NCI-H526 treated with DMSO at 0.1 percent for 48 hours (cell line): ENCODE results near the gene MYO5C.
A peak's percentile ranks its signal among the peaks of the same experiment; 100 is the strongest.

Experiments
- DNase-seq: peaks from one replicate; lab custom pipeline; 2025; lab: John Stamatoyannopoulos, UW

MYO5C gene

DNA sequence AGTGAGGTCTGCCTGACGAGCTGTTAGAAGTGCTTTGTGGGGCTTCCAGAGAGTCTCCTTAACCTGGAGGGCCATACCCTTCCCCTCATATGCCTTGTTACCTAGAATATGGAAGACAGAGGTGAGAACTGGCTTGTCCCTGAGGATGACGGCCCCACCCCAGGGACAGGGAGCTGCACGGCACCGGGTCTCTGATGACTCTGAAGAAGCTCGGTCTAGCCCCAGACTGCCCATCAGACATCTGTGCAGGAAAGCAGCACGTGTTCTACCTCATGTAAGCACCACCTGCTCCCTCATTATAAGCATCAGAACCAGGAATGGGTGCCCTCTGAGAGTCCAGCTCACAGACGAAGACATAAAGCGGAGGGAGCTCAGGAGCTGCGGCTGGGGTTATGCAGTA, 18.0 kb downstream of the MYO5C start:
- DNase-seq: no peak

DNA sequence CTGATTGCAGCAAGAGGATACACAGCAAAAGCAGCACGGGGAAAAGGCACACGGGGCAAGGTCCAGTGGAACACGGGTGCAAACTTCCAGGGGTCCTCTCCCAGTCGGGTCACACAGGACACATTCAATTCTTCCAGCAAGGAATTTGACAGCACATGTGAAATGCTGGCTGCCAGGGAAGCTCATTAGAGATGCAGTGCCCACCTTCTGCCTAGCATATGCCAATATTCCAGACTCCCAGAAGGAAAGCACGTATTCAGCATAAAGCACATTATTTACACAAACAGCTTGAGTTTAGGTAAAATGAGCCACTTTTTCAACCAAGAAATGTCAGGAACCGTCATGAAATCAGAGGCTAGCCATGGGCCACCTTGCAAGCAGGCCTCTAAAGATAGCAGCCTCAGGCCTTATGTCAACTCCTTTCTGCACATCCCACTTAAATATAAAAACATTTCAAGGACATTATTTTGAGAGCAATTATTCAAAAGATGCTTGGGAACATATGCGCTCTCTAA, 19.3 kb downstream of the MYO5C start:
- DNase-seq: no peak

DNA sequence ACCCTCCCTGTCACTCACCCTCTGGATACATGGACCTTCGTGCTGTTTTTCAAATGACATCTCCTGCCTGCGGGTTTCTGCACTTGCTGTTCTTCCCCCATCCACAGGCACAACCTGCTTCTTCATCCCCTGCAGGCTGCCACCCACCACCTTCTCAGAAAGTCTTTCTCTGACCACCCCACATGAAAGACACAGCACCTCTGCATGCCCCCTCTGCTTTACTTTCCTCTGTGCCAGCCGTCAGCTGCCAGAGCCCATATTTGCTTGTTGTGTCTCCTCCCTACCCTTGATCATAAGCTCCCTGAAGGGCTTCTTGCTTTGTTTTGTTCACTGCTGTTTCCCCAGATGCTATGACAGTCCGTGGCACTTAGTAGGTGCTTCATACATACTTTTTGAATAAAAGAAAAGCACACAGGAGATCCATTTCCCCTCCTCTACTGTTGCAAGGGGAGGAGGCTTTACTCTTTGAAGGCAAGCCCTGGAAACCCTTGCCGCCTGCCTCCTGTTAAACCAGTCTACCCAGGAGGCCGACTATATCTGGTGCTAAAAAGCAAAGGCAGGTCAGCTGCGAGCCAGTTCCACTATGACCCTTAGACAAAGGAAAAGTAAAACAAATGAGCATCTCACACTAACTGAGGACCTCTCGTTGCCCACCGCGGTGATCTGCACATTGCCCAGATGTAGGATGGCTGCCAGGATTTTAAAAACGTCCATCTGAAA, 31.9 kb downstream of the MYO5C start:
- no peak for DNase-seq

DNA sequence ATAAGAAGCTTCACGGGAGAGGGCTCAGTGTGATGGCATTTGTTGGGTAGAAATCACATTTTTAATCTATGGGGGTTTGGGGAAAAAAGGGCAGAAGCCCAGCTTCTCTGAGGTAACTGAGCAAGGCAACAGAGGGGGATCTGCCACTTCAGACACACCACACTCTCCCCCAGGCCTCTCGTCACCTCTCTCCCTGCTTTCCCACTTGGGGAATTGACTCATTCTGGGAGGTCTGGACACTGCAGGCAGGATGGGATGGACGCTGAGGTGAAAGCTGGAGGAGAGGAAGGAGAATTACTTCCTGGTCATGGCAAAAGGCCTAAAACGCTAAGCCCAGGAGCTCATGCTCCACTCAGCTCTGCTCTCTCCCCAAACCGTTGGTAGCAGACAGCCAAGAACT, 33.2 kb downstream of the MYO5C start:
- no peak for DNase-seq

DNA sequence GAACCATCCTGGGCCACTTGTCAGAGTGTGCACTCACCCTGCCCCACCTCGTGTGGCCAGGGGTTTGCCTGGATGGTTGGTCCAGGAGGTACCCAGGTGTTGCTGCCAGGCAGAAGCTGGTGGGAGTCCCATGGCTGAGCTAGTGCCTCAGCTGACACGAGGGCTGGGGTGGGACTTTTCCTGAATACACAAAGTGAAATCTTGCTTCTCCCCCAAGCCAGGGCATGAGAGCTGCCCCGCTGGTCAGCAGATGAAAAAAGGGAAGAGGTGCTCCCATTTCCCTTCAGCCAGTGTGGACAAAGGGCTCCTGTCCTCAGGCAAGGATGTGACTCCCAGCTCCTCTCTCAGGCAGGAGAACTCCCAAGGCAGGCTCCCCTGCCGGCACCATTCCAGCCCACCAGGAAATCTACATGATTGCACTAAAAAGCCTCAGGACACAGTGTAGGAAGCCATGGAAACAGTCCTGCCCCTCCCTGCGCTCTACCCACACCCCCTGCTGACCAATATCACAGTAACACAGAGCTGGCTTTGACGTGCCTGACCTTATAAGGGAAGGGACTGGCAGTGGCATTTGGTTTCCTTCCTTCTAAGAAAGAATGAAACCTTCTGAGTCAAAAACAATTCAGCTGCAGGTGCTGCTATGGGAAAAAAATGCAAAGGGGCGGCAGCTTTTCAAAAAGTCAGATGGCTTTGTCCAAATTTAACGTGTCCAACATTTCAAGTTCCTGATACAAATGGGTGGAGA, 33.9 kb downstream of the MYO5C start:
- no peak for DNase-seq

DNA sequence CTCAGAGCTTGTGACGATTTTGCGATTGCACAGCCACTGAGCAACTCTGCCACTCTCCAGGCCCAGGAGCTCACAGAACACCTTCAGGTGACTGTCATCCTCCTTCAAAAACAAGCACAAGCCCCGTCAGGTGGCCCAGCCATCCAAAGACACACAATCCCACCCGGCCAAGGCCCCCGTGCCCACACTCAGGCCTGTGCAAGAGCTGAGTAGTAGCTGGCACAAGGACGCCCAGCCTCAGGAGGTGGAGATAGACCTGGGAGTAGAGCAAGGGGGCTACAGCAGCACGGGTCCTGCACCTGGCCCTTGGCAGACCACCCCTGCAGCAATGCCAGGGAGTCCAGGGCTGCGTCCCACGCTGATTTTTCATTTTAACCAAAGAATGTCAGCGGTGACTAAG, 34.6 kb downstream of the MYO5C start:
- DNase-seq: no peak

DNA sequence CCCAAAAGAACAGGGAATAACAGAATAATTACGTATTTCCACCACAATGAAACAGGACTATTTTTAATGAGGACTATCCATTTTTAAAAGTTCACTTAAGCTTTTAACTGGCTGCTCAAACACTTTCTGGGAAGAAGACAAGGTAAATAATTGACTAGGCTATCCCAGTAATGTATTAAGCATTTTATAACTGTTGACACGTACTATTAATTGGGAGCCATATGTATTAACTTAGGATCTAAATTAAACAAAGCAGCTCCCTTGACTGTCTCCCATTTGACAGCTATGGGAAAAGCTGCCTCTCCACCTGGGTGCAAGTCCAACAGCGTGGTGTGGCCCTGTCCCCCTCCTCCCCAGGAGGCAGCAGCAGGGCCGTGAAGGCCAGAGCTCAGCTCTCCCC, 36.1 kb downstream of the MYO5C start:
- DNase-seq: no peak

DNA sequence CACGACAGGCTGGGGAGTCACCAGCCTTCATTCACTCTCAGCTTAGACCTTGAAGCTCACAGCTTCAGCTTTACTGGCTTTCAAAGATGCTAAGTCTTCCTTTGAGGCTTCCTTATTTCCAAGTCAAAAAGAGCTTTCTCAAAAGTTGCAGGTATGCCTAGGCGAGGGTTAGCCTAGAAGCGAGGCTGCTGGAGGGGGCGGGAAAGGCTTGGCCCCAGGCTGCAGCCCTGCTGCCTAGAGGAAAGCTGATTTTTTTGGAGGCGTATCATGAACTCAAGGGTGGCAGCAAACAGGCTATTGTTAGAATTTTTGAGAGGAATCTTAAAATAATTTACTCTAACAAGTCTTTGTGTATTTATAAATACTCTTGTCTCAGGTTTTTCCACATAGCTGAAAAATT, 37.1 kb downstream of the MYO5C start:
- no peak for DNase-seq

DNA sequence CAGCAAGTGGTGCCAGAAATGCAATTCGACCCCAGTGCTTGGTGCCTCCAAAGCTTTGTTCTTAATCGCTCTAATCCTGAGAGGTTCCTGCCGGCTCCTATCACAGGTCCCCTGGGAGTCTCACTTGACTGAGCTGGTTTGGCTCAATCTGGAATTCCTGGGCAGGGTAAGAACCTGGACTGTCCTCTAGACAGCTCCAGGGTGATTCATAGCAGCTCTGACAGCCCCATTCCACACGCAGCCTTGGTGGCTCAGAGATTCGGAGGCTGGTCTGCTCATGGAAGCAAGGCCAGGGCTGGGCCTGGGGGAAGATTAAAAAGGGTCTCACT, 37.9 kb downstream of the MYO5C start:
- DNase-seq: peak; percentile 18

DNA sequence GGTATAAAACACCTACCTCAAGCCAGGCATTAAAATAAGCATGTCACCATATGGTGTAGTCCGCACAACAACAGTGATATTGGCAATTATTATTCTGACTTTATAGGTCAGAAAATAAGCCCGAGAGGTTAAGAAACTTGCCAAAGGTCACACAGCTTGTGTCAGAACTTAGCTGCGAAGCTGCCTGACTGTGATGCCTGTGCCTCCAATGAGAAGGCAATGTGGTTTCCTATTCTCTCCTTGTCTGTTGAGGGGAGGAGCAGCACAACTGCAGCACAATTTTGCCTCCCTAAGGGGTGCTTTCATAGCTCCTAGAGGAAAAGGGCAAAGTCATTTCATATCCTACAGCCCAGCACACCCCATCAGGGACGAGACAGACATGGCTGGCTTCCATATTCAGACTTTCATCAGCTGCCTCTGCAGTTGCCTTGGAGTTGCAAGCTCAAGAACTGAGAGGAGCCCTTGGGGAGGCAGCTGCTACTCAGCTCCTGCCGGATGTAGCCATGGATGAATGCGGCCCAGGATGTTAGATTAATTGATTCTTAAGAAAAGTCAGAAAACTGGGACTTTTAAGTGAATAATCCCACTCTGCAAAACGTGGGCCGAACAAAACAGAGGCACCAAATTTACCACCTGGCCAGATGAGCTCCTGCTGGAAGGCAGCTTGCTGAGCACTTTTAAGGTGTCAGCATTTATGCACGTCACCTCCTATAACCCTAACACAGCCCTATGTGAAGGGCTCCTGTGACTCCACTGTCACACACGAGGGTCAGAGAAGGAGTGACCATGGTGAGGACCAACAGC, 38.5 kb downstream of the MYO5C start:
- DNase-seq: no peak

DNA sequence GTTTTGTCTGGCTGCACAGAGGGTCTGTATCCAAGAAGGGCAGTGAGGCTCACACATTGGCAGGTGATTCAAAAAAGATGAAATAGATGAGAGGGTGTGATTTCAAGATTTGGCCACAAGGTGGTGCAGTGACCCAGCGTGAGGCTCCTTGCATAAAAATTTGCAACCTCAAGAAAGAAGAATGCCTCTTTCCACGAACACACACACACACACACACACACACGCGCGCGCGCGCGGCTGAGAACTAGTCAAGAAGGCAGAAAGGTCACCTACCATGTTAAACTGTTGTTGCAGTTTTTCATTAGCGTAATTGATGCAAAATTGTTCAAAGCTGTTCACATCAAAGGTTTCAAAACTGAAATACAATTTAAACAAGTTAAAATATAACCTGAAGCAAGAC, 39.2 kb downstream of the MYO5C start:
- DNase-seq: peak; percentile 63

DNA sequence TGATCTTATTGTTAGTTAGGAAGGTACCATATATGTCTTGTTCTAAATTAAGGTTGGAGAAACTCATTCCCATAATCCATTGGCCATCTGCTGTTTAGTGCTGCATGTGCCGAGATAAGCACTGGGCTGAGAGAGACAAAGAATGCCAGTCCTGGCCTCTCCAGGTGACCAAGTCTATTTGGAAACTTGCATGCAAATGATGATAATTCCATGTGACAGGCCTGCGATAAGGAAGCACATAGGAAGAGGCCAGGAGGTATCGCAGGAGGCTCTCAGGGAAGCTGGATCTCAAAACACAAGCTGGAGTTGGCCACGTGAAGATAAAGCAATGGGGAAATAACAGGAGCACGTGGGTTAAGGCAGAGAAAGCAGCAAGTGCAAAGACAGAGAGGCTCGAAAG, 39.7 kb downstream of the MYO5C start:
- peak; percentile 54 for DNase-seq

DNA sequence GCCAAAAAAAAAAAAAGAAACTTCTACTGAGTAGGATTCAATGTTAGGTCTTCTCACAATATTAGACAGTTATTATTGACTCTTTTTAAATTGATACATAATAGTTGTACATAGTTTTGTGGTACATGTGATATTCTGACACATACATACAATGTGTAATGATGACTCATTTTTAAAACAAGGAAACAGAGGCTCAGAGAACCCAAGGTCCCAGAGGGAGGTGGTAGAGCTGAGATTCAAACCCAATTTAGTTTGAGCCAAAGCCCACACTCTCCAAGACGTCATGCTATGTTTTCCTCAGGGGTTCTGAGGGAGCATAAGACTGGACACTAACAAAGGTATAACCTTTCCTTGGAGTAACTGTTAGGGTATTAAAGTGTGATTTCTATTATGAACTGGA, 40.6 kb downstream of the MYO5C start:
- no peak for DNase-seq

DNA sequence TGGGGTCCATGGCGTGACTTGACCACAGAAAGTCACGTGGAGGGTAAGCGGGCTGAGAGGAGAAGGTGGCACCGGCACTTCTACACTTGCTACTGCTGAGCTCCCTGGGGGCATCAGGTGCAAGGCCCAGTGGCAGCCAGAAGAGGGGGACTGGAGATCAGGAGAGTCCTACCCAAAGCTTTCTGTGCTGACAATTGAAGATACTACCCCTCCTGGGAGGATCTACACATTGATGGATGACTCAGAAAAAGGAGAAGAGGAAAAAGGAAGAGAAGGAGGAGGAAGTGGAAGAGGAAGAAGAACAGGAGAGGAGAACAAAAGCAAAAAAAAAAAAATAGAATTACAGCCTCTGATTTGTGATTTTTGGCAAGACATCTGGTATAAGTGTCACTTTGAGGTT, 41.2 kb downstream of the MYO5C start:
- DNase-seq: no peak

DNA sequence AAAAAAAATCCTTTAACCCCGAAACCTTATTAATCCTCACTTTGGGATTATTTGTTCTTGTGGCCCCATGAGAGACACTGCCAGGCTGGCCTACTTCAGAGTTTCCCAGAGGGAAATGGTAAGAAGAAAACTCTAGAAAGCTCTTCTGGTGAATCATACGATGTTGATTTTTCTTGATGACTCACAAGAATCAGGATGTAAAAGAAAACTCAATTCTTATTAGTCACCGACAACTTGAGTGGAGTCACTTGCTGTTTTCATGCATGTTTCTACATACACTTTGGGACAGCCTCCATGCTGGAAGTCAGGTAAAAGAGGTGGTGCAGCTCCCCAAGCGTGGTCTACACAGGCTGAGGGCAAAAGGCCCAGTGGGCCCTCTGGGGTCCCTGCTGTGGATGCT, 42.8 kb downstream of the MYO5C start:
- DNase-seq: no peak

DNA sequence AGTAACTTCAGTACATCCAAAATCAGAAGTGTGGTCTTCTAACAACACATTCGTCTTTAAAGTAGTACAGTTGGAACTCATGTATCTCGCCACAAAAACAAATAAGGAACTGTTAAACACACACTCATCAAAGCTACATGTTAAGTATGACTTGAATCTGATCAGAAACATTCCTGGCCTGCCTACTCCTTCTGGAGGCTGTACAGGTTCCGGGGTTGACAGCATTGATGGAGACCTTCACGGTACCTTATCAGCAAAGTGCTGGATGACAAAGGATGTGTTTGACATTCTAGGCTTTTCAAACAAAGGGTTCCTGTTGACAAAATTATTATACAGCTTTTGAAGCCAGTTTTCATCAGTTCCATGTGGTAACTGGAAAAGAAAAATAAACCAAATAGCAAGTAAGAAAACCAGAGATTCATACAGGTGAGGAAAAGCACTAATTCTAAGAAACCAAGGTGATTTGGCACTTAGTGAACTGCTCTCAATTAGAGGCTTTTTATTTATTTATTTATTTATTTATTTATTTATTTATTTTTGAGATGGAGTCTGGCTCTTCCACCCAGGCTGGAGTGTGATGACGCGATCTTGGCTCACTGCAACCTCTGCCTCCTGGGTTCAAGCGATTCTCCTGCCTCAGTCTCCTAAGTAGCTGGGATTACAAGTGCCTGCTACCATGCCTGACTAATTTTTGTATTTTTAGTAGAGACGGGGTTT, 44.3 kb downstream of the MYO5C start:
- no peak for DNase-seq

DNA sequence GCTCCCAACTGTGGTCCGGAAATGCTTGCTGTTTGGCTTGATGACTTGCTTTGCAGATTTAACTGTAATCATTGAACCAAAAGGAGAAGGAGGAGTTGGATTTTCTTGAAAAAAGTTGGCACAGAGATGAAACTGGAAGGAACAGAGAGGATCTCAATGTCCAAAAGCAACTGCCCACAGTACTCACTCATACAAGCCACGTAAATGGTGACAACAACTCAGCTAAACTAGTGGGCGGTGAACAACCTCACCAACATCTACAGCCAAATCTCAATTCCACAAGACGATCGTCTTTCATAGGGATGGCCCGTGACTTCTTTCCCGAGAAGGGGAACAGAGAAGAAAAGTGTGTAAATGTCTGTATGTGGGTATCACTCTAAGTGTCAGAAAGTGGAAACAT, 48.1 kb downstream of the MYO5C start:
- DNase-seq: no peak

DNA sequence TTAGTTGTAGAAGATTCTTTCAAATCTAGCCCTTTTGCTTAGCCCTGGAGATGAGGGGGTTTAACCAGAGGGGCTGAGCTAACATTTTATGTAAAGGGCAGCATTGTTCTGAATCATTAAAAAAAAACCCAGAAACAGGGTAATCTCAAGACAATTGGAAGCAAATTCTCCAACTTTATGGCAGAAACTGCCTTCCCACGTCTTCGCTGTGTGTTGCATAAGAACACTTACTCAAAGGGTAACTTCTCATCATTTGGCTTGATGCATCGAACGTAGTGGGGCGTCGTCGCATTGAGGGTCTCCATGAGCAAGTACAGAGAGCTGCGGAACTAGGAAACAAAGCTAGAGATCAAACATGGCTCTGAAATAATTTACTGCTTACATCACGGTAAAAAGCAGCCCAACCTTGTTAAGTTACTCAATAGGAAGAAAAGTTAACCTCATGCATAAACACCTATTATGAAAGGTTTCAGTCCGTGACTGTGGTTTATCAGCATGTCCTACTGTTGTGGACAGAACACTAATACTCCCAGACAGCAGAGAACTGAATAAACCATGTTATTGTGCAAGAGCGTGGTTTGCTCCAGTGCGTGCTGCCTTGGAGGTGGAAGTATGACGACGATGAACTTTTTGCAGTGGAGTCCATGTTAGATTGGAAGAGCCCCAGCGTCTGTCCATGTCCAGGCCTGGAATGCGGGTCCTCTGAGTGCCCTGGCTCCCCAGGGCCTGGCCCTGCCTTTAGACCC, 48.7 kb downstream of the MYO5C start:
- DNase-seq: no peak

DNA sequence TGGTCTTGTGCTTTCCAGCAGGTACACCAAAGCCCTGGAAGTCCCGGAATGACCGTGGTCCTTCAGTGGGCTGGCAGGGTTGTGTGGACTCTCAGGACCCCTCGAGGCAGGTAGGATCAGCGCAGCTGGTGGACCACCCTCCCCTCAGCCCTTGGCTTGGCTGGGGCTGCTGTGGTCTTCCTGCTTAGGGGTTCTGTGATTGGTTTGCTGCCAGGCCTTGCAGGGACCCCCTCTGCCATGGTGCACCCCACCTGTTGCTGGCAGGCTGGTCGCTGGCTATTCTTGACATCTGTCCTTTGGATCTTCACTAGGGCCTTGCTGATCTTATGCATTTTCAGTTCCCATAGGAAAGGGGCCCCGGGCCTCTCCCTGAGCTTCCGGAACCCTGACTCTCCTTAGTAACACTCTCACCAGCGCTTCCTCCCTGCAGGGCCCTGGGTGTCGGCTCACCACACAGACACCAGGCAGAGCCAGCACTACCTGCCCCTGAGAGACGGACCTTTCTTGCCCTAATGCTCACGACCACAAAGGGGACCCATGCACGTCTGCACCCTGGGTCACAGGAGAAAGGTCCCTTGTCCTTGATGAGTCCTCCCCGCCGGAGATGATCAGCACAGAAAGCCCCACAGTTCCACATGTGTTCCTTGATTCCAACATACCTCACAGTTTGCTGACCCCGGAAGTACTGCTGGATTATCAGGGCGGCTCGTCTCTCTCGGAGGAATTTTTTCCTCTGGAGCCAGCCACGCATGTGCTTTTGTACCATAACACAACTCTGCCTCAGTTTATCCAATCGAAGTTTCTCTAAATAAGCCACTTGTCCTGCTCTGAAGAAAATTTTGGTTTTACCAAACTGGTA, 51.7 kb downstream of the MYO5C start:
- no peak for DNase-seq

DNA sequence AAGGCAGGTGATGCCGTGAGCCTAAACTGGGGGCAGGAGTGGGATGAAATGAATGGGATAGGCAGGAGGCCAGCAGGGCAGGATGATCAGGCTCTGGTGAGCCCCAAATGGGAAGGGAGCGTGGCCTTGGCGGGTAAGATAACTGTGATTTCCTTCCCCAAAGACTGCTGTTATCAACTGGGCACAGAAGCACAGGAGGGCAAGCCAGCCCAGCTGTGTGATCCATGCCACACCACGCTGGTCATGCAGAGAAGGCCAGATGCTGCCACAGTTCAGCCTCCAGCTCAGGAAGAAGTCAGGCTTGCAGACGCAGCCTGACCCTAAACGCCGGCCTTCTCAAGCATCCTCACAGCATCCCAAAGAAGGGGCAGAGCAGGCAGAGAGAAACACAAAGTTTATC, 52.3 kb downstream of the MYO5C start:
- DNase-seq: no peak

DNA sequence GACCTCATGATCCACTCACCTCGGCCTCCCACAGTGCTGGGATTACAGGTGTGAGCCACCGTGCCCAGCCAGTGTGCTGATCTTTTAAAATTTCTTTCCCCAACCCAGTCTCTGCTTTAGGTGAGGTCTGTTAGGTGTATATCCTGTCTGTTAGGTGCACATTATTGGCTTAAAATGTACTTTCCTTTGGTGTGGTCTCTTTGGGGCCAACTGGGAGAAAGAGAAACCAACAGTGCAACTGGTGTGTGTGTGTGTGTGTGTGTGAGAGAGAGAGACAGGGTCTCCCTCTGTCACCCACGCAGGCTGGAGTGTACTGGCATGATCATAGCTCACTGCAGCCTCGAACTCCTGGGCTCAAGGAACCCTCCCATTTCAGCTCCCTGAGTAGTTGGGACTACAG, 54.1 kb downstream of the MYO5C start:
- no peak for DNase-seq
